B cell (primary cell): ENCODE measurements around the gene ARFIP2. TPM values are rescaled to one million over a fixed set of nuclear protein-coding genes. Genes with fewer than 3 reads are reported as not detected.

Experiments used
- ATAC-seq: fragments of 200-7000 bp; cut with Tn5 transposase; one replicate; pipeline ENCODE4 v1.10.0; 2021; ENCODE audit warnings: low read depth, mild to moderate bottlenecking, moderate number of reproducible peaks, moderate library complexity
- CTCF ChIA-PET: fragments of 350-600 bp; sonication (Branson Sonifier 250); formaldehyde crosslinking; loops from one replicate; lab custom pipeline; 2021; ENCODE audit warnings: antibody characterized with exemption, inconsistent platforms; lab: Charles Lee
- POLR2A ChIA-PET: fragments of 350-600 bp; sonication (Branson Sonifier 250); formaldehyde crosslinking; loops from one replicate; lab custom pipeline; 2021; ENCODE audit warnings: antibody characterized with exemption; lab: Charles Lee
- DNase-seq: peaks from one replicate; pipeline ENCODE4 v3.0.0; 2013
- H2AFZ ChIP-seq: 2 replicates; pipeline ENCODE4 v1.6.1; 2012; ENCODE audit warnings: mild to moderate bottlenecking, low read depth, low read length; ENCODE audit not compliant: insufficient read depth, poor library complexity, severe bottlenecking
- H3K27ac ChIP-seq, 2 donors: 1 replicate in 1 of 2; 2 replicates in 1 of 2; pipeline ENCODE4 v1.5.1; 2012 to 2013; ENCODE audit warnings: low read length in 2 of 2, mild to moderate bottlenecking in 2 of 2, moderate library complexity in 1 of 2
- H3K27me3 ChIP-seq, 4 experiments: fragments of 200-600 bp in 1 of 4; sonication (generic) in 1 of 4; replicated peaks in 1 of 4; 1 replicate in 2 of 4; 2 replicates in 2 of 4; pipeline versions ENCODE4 v1.6.1 to v1.7.0; 2013 to 2016; ENCODE audit warnings: low read length in 3 of 4, mild to moderate bottlenecking in 2 of 4, mixed read lengths in 1 of 4, moderate library complexity in 1 of 4; ENCODE audit not compliant: insufficient read depth in 4 of 4, control insufficient read depth in 3 of 4; ENCODE audit errors: control extremely low read depth in 1 of 4
- H3K36me3 ChIP-seq, 2 experiments: replicated peaks in 1 of 2; 1 replicate in 1 of 2; 2 replicates in 1 of 2; pipeline versions ENCODE4 v1.6.1 to v1.7.1; 2013; ENCODE audit warnings: low read length in 1 of 2; ENCODE audit not compliant: insufficient read depth in 2 of 2, control insufficient read depth in 1 of 2; ENCODE audit errors: control extremely low read depth in 1 of 2, extremely low read depth in 1 of 2
- H3K4me1 ChIP-seq, 2 donors: fragments of 200-600 bp in 1 of 2; sonication (generic) in 1 of 2; 1 replicate in 1 of 2; 2 replicates in 1 of 2; pipeline versions ENCODE4 v1.5.1 to v1.6.1; 2013 to 2017; ENCODE audit warnings: low read length in 2 of 2; ENCODE audit not compliant: control insufficient read depth in 2 of 2, insufficient read depth in 2 of 2
- H3K4me2 ChIP-seq: replicated peaks from 2 replicates; pipeline ENCODE3; 2012; ENCODE audit warnings: mild to moderate bottlenecking, low read depth, low read length; ENCODE audit not compliant: poor library complexity, severe bottlenecking
- H3K4me3 ChIP-seq, 5 experiments: fragments of 200-600 bp in 1 of 5; sonication (generic) in 1 of 5; 1 replicate in 3 of 5; 2 replicates in 2 of 5; pipeline versions ENCODE4 v1.5.1 to v1.7.0; 2011 to 2016; ENCODE audit warnings: low read length in 4 of 5, mild to moderate bottlenecking in 4 of 5, low read depth in 2 of 5, control low read depth in 1 of 5, moderate library complexity in 1 of 5; ENCODE audit not compliant: insufficient read depth in 1 of 5; ENCODE audit errors: control extremely low read depth in 1 of 5, extremely low read depth in 1 of 5
- H3K79me2 ChIP-seq: fragments of 200-600 bp; sonication (generic); one replicate; pipeline ENCODE4 v1.6.0; 2016; ENCODE audit warnings: low read length; ENCODE audit not compliant: control insufficient read depth, insufficient read depth
- H3K9ac ChIP-seq: fragments of 200-600 bp; sonication (generic); 2 replicates; pipeline ENCODE4 v1.6.1; 2017; ENCODE audit warnings: mild to moderate bottlenecking, low read length, moderate library complexity
- H3K9me3 ChIP-seq, 3 donors: one replicate each; pipeline versions ENCODE4 v1.6.1 to v1.7.1; 2013; ENCODE audit warnings: low read length in 2 of 3; ENCODE audit not compliant: control insufficient read depth in 2 of 3, insufficient read depth in 1 of 3; ENCODE audit errors: control extremely low read depth in 1 of 3
- H4K20me1 ChIP-seq: 2 replicates; pipeline ENCODE4 v1.6.0; 2012; ENCODE audit warnings: mild to moderate bottlenecking, low read length; ENCODE audit not compliant: insufficient read depth, control insufficient read depth, poor library complexity, severe bottlenecking
- H3K27ac Mint-ChIP-seq: one replicate; pipeline ENCODE4 v1.8.0; 2021; ENCODE audit warnings: mixed read lengths
- H3K27me3 Mint-ChIP-seq: one replicate; pipeline ENCODE4 v1.8.0; 2021; ENCODE audit warnings: mixed read lengths
- H3K4me1 Mint-ChIP-seq: one replicate; pipeline ENCODE4 v1.8.0; 2021; ENCODE audit warnings: mixed read lengths
- H3K4me3 Mint-ChIP-seq: one replicate; pipeline ENCODE4 v1.8.0; 2021; ENCODE audit warnings: mixed read lengths
- H3K9me3 Mint-ChIP-seq: one replicate; pipeline ENCODE4 v1.8.0; 2022; ENCODE audit warnings: mixed read lengths; ENCODE audit not compliant: insufficient read depth
- CTCF ChIP-seq: fragments of 200-600 bp; IDR thresholded peaks from one replicate; pipeline ENCODE4 v1.8.0; 2022; ENCODE audit warnings: antibody characterized with exemption, mild to moderate bottlenecking
- EZH2 ChIP-seq: IDR thresholded peaks from 2 replicates; pipeline ENCODE4 v1.6.1; 2012; ENCODE audit warnings: borderline replicate concordance, low read depth, mild to moderate bottlenecking, moderate library complexity, low read length; ENCODE audit not compliant: insufficient read depth, poor library complexity, severe bottlenecking
- WGBS: methylation state at CpG from one replicate; pipeline ENCODE4 v1.1.5; 2013; ENCODE audit warnings: missing lambda C conversion rate; ENCODE audit not compliant: insufficient coverage; 5-methylcytosine and 5-hydroxymethylcytosine counted together
- intact Hi-C: fragments of 100-400 bp; cut with micrococcal nuclease; formaldehyde crosslinking; loops from one replicate; pipeline ENCODE4 v1.10.0; 2022
- polyA minus RNA-seq: library from RNA; depleted of rRNA, polyadenylated mRNA; stranded (reverse); fragments of >200 nt; gene quantifications from 2 replicates; pipeline ENCODE4 v1.2.3, GENCODE V29; 2012
- polyA plus RNA-seq: library from polyadenylated mRNA; depleted of rRNA; stranded (reverse); fragments of >200 nt; gene quantifications from 2 replicates; pipeline ENCODE4 v1.2.3, GENCODE V29; 2012
- total RNA-seq, 2 donors: library from RNA; stranded (reverse); fragments of 120-200 nt in 1 of 2; gene quantifications; 1 replicate in 1 of 2; 2 replicates in 1 of 2; pipeline versions ENCODE4 v1.2.3 to v1.2.4, GENCODE V29; 2013 to 2022

The ARFIP2 gene
- total RNA-seq (46.8 and 47.5 TPM in 2 replicates), polyA plus RNA-seq (54.5 and 88.1 TPM in 2 replicates), polyA minus RNA-seq (19.5 and 35.4 TPM in 2 replicates)
- total RNA-seq (2013): 38.5 TPM

- H3K4me1 ChIP-seq: peaks cover 20 to 27% of the 10 kb centered on the region in 2 donors
- peak within 1 kb of the TSS; percentile 26 to 92 (median 83) for H3K4me3 ChIP-seq
- no peaks in the 10 kb centered on the region for H3K9me3 ChIP-seq
- TF ChIP-seq CTCF (no peak), EZH2 (no peak)
- H3K27ac ChIP-seq: peak within 1 kb of the TSS; percentile 90 to 96
- no peaks in the 10 kb centered on the region for H4K20me1 ChIP-seq
- WGBS: under 1% methylated on average over 59 of the region's 66 CpGs
- intact Hi-C loops: loop anchor here (1.0 to 10.0 kb wide), 9 partner anchors 8 to 796 kb away; partner anchors contain the start of genes APBB1, FHIP1B, ILK and MRPL17
- ATAC-seq (peak; percentile 96), DNase-seq (peak; percentile 98)
- peaks cover 0 to 53% of the 10 kb centered on the region in 2 experiments for H3K36me3 ChIP-seq
- H3K9ac ChIP-seq: peak within 1 kb of the TSS; percentile 84
- H3K79me2 ChIP-seq: peaks cover 43% of the 10 kb centered on the region
- ChIA-PET CTCF (interaction anchor here (0.7 to 2.8 kb wide), 9 partner anchors 9 to 265 kb away, joined by 3 to 12 read pairs (median 3); partner anchors contain the start of genes MRPL17 and SMPD1), POLR2A (interaction anchor here (0.6 to 2.4 kb wide), 8 partner anchors 14 to 202 kb away, joined by 3 to 15 read pairs (median 4); partner anchors contain the start of genes APBB1, MRPL17, SMPD1 and TAF10)
- Mint-ChIP-seq H3K4me3 (peak within 1 kb of the TSS; percentile 97), H3K27ac (peak within 1 kb of the TSS; percentile 97), H3K4me1 (peaks cover 39% of the 10 kb centered on the region), H3K27me3 (no peaks in the 10 kb centered on the region), H3K9me3 (no peaks in the 10 kb centered on the region)
- peak within 1 kb of the TSS; percentile 90 for H2AFZ ChIP-seq
- peak within 1 kb of the TSS; percentile 85 for H3K4me2 ChIP-seq
- no peaks in the 10 kb centered on the region for H3K27me3 ChIP-seq
Observed at GRCh38 chr11:6481012-6481923, at the start of gene ARFIP2, which contains the start of gene TIMM10B. TSS of gene ARFIP2 (minus strand) at chr11:6481331. CDS start at chr11:6480421, 910 bp downstream. TSS of gene TIMM10B (plus strand) at chr11:6481501. CDS start at chr11:6481517, 16 bp downstream.
